HepG2 (cell line): ENCODE data around the gene CACNA1I. TPM values are rescaled to one million over a fixed set of nuclear protein-coding genes. Genes with fewer than 3 reads are reported as not detected.

Experiments used
- AKAP8 ChIP-seq: sonication (generic); formaldehyde crosslinking; IDR thresholded peaks from 2 replicates; pipeline ENCODE4 v1.5.1; 2020; ENCODE audit warnings: mild to moderate bottlenecking, missing genetic modification reagents
- ARNT2 ChIP-seq: sonication (generic); formaldehyde crosslinking; IDR thresholded peaks from 2 replicates; pipeline ENCODE4 v1.8.0; 2022; ENCODE audit warnings: mild to moderate bottlenecking, low read depth, missing genetic modification reagents, moderate library complexity
- HDAC6 ChIP-seq: fragments of 200-600 bp; sonication (generic); IDR thresholded peaks from 2 replicates; pipeline ENCODE4 v1.7.0; 2017; ENCODE audit warnings: mild to moderate bottlenecking, antibody characterized with exemption, low read length, low read depth
- HIVEP1 ChIP-seq: sonication (generic); formaldehyde crosslinking; IDR thresholded peaks from 2 replicates; pipeline ENCODE4 v1.4.0; 2020; ENCODE audit warnings: mild to moderate bottlenecking, missing genetic modification reagents
- HNRNPLL ChIP-seq: fragments of 200-400 bp; formaldehyde crosslinking; IDR thresholded peaks from 2 replicates; pipeline ENCODE4 v1.6.1; 2017; ENCODE audit warnings: mild to moderate bottlenecking, low read depth, low read length; ENCODE audit not compliant: poor library complexity, severe bottlenecking
- HOMEZ ChIP-seq: IDR thresholded peaks from 2 replicates; pipeline ENCODE4 v1.6.1; 2016; ENCODE audit warnings: low read depth
- JUN ChIP-seq: sonication (generic); formaldehyde crosslinking; IDR thresholded peaks from 2 replicates; pipeline ENCODE4 v1.4.0; 2020; ENCODE audit warnings: mild to moderate bottlenecking, missing genetic modification reagents
- MIXL1 ChIP-seq: IDR thresholded peaks from 2 replicates; pipeline ENCODE4 v1.6.1; 2016
- PTBP1 ChIP-seq: fragments of 200-400 bp; formaldehyde crosslinking; IDR thresholded peaks from 2 replicates; pipeline ENCODE4 v1.6.1; 2018; ENCODE audit warnings: low read length, low read depth; ENCODE audit not compliant: poor library complexity, severe bottlenecking
- TFAP4 ChIP-seq: sonication (generic); IDR thresholded peaks from 2 replicates; pipeline ENCODE4 v1.6.1; 2016; ENCODE audit warnings: low read depth, borderline replicate concordance
- THYN1 ChIP-seq: sonication (generic); formaldehyde crosslinking; IDR thresholded peaks from 2 replicates; pipeline ENCODE4 v1.8.1; 2023; ENCODE audit warnings: low read depth, mild to moderate bottlenecking, moderate library complexity, missing genetic modification reagents, borderline replicate concordance
- ZBTB33 ChIP-seq: sonication (generic); formaldehyde crosslinking; IDR thresholded peaks from 2 replicates; pipeline ENCODE4 v1.4.0; 2020; ENCODE audit warnings: missing genetic modification reagents
- ZNF496 ChIP-seq: sonication (generic); formaldehyde crosslinking; IDR thresholded peaks from 2 replicates; pipeline ENCODE4 v1.8.1; 2023; ENCODE audit warnings: mild to moderate bottlenecking, moderate library complexity, missing genetic modification reagents; ENCODE audit not compliant: insufficient replicate concordance
- ZNF792 ChIP-seq: IDR thresholded peaks from 2 replicates; pipeline ENCODE4 v1.6.1; 2016
- polyA plus RNA-seq, 8 experiments: library from polyadenylated mRNA; depleted of rRNA in 3 of 8; stranded (reverse) in 7 of 8; unstranded in 1 of 8; fragments of >200 nt; fragmentation: Illumina TruSeq in 4 of 8; extraction: Trizol in 4 of 8; gene quantifications; 2 replicates each; pipeline versions ENCODE4 v1.2.1 to v1.2.3, GENCODE V29; 2011 to 2016; ENCODE audit warnings: low read depth in 4 of 8, missing spikeins in 1 of 8, mixed read lengths in 1 of 8; ENCODE audit not compliant: insufficient read depth in 1 of 8
- total RNA-seq, 5 experiments: library from RNA; depleted of rRNA; stranded (reverse); fragments of >200 nt; fragmentation: Illumina TruSeq; extraction: Trizol; gene quantifications; 2 replicates each; pipeline ENCODE4 v1.2.3, GENCODE V29; 2016; ENCODE audit warnings: low read depth in 1 of 5
- TF ChIP-seq, protein P1 (sequence below): sonication (generic); formaldehyde crosslinking; IDR thresholded peaks from 2 replicates; pipeline ENCODE4 v1.8.0; 2022; ENCODE audit warnings: mild to moderate bottlenecking, missing genetic modification reagents, borderline replicate concordance
- TF ChIP-seq, protein P2 (sequence below): sonication (generic); formaldehyde crosslinking; IDR thresholded peaks from 2 replicates; pipeline ENCODE4 v1.4.0; 2020; ENCODE audit warnings: missing genetic modification reagents
- TF ChIP-seq, protein P3 (sequence below): sonication (generic); formaldehyde crosslinking; IDR thresholded peaks from 2 replicates; pipeline ENCODE4 v1.4.0; 2020; ENCODE audit warnings: missing genetic modification reagents, borderline replicate concordance

Gene CACNA1I
- total and polyA plus RNA-seq, 2 of the 13 experiments (the other 11 are each of a cell fraction or from before 2014, with no cell fraction given): not detected

DNA sequence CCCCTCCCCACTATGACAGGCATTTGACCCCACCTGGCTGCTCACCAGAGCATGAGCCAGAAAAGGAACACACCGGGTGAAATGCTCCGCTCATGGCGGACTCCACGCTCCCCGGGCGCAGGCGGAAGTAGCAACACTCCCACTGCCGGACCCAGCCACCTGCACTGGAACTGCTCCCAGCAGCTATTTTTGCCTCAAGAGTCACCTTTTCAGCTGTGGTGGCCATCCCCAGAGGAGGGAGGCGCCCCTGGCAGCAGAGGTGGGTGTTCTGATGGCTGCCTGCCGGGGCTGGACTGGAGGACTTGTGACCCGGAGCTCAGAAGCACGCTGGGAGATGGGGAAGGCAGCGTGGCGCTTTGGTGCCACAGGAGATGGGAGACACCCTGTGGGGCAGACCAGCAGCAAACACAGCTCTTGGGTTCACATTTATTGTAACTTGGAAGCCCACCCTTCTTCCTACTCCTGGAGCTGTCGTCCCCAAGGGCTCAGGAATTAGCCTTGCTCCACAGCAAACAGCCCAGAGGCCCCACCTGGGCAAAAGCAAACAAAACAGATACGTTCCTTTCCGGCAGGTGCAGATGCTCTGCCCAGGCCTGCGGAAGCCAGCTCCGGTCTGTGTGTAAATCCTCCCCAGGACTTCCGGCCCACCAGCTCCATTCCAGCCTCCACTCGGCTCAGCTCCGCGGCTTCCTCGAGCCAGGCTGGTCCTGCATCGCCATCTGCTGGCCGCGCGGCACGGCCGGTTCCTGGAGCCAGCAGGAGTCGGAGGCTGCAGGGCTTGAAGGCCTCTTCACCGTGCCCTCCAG lies 41.7 kb upstream of the CACNA1I start (continued):
- TF ChIP-seq, protein P1, sequence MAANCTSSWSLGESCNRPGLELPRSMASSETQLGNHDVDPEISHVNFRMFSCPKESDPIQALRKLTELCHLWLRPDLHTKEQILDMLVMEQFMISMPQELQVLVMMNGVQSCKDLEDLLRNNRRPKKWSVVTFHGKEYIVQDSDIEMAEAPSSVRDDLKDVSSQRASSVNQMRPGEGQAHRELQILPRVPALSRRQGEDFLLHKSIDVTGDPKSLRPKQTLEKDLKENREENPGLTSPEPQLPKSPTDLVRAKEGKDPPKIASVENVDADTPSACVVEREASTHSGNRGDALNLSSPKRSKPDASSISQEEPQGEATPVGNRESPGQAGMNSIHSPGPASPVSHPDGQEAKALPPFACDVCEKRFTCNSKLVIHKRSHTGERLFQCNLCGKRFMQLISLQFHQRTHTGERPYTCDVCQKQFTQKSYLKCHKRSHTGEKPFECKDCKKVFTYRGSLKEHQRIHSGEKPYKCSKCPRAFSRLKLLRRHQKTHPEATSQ (CRISPR knock-in tag): 0 out of 2 replicates have a peak, but pooled peaks have one; percentile 34
- peak; percentile 53; the same call in 1 of the 2 replicates for TF ChIP-seq MIXL1
- peak; percentile 69 for TF ChIP-seq HNRNPLL
- TF ChIP-seq HDAC6: no peak
- TF ChIP-seq ZNF792 (CRISPR knock-in tag): peak; percentile 80
- no peak for TF ChIP-seq HOMEZ
- TF ChIP-seq ZBTB33 (CRISPR knock-in tag): peak; percentile 94
- no peak for TF ChIP-seq ZNF496
- TF ChIP-seq TFAP4: peak; percentile 49; the same call in 1 of the 2 replicates
- TF ChIP-seq HIVEP1 (CRISPR knock-in tag): no peak; the same call in 1 of the 2 replicates
- TF ChIP-seq, protein P2, sequence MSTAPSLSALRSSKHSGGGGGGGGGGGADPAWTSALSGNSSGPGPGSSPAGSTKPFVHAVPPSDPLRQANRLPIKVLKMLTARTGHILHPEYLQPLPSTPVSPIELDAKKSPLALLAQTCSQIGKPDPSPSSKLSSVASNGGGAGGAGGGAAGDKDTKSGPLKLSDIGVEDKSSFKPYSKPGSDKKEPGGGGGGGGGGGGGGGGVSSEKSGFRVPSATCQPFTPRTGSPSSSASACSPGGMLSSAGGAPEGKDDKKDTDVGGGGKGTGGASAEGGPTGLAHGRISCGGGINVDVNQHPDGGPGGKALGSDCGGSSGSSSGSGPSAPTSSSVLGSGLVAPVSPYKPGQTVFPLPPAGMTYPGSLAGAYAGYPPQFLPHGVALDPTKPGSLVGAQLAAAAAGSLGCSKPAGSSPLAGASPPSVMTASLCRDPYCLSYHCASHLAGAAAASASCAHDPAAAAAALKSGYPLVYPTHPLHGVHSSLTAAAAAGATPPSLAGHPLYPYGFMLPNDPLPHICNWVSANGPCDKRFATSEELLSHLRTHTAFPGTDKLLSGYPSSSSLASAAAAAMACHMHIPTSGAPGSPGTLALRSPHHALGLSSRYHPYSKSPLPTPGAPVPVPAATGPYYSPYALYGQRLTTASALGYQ (CRISPR knock-in tag): peak; percentile 75
- peak; percentile 74 for TF ChIP-seq ARNT2 (CRISPR knock-in tag)
- TF ChIP-seq, protein P3, sequence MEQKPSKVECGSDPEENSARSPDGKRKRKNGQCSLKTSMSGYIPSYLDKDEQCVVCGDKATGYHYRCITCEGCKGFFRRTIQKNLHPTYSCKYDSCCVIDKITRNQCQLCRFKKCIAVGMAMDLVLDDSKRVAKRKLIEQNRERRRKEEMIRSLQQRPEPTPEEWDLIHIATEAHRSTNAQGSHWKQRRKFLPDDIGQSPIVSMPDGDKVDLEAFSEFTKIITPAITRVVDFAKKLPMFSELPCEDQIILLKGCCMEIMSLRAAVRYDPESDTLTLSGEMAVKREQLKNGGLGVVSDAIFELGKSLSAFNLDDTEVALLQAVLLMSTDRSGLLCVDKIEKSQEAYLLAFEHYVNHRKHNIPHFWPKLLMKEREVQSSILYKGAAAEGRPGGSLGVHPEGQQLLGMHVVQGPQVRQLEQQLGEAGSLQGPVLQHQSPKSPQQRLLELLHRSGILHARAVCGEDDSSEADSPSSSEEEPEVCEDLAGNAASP (CRISPR knock-in tag): peak; percentile 70
- TF ChIP-seq PTBP1: peak; percentile 91
- no peak for TF ChIP-seq THYN1
- TF ChIP-seq JUN (CRISPR knock-in tag): no peak; the same call in 1 of the 2 replicates
- TF ChIP-seq AKAP8 (CRISPR knock-in tag): peak; percentile 67; the same call in 1 of the 2 replicates
